T-helper 1 cell treated with Interleukin-12 subunit alpha and Interleukin-12 subunit beta and Interleukin-4 antibody, amounts not matched to agents 30 μg/mL and 1 μg/mL, for 36 hours (primary cell): Measurements from ENCODE around the gene TFB2M.
"Not testable (repeated sequence)": the region's sequence is repeated elsewhere in the genome, so short reads cannot be mapped to it uniquely, and the experiment has no call there.

Experiments
- H3K27ac Mint-ChIP-seq: one replicate; pipeline ENCODE4 v1.8.0; 2021; ENCODE audit warnings: mild to moderate bottlenecking, mixed read lengths
- H3K27me3 Mint-ChIP-seq: one replicate; pipeline ENCODE4 v1.8.0; 2021; ENCODE audit warnings: low read depth, mixed read lengths
- H3K36me3 Mint-ChIP-seq: one replicate; pipeline ENCODE4 v1.8.0; 2021; ENCODE audit warnings: low read depth, mixed read lengths
- H3K4me1 Mint-ChIP-seq: one replicate; pipeline ENCODE4 v1.8.0; 2021; ENCODE audit warnings: low read depth, mixed read lengths
- H3K4me3 Mint-ChIP-seq: one replicate; pipeline ENCODE4 v1.8.0; 2021; ENCODE audit warnings: mild to moderate bottlenecking, moderate library complexity, mixed read lengths
- H3K9me3 Mint-ChIP-seq: one replicate; pipeline ENCODE4 v1.8.0; 2021; ENCODE audit warnings: mixed read lengths

Gene TFB2M

GRCh38 chr1:246566128-246566812, at the start of gene TFB2M, which contains the start of gene CNST:
Gene TFB2M (minus strand): TSS chr1:246566261. CDS start chr1:246566138, 123 bp downstream.
Gene CNST (plus strand): TSS chr1:246566456. CDS start chr1:246591563, 25,107 bp downstream.
- Mint-ChIP-seq H3K4me3 (peak within 1 kb of the TSS; percentile 99), H3K27me3 (no peaks in the 10 kb centered on the region), H3K4me1 (peaks cover 26% of the 10 kb centered on the region), H3K36me3 (peaks cover 17% of the 10 kb centered on the region), H3K9me3 (no peaks in the 10 kb centered on the region), H3K27ac (peak within 1 kb of the TSS; percentile 99)

GRCh38 chr1:246613096-246613758, 47.2 kb upstream of the TFB2M start:
- no peak overlapping the region for H3K27ac Mint-ChIP-seq
- no peak overlapping the region for H3K4me3 Mint-ChIP-seq
- peaks cover 13% of the 10 kb centered on the region for H3K4me1 Mint-ChIP-seq
- no peaks in the 10 kb centered on the region for H3K27me3 Mint-ChIP-seq
- H3K9me3 Mint-ChIP-seq: no peaks in the 10 kb centered on the region
- H3K36me3 Mint-ChIP-seq: peaks cover 4% of the 10 kb centered on the region

DNA sequence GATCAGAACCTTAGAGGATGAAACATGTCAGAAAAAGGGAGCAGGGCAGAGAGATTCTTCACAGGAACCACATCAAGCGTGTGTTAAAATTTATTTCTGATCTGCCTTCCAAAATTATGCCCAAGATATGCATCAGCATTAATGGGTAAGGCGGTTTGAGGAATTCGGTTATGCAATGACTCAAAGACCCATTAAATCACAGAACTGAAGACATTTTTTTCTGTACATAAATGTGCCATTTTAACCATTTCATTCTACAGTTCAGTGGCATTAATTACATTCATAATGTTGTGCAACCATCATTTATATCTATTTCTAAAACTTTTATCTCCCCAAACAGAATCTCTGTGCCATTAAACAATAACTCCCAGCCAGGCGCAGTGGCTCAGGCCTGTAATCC, 43.6 kb upstream of the TFB2M start:
- Mint-ChIP-seq H3K27me3 (no peaks in the 10 kb centered on the region), H3K9me3 (no peaks in the 10 kb centered on the region), H3K36me3 (peaks cover 1% of the 10 kb centered on the region), H3K27ac (no peak overlapping the region), H3K4me1 (peaks cover 11% of the 10 kb centered on the region), H3K4me3 (no peak overlapping the region)

GRCh38 chr1:246608616-246609376, 42.7 kb upstream of the TFB2M start:
- H3K4me1 Mint-ChIP-seq: peaks cover 11% of the 10 kb centered on the region
- H3K36me3 Mint-ChIP-seq: peaks cover 1% of the 10 kb centered on the region
- no peak overlapping the region for H3K4me3 Mint-ChIP-seq
- H3K27me3 Mint-ChIP-seq: no peaks in the 10 kb centered on the region
- H3K9me3 Mint-ChIP-seq: no peaks in the 10 kb centered on the region
- H3K27ac Mint-ChIP-seq: no peak overlapping the region

- H3K9me3 Mint-ChIP-seq: peaks cover 8% of the 10 kb centered on the region
- H3K27me3 Mint-ChIP-seq: no peaks in the 10 kb centered on the region
- H3K27ac Mint-ChIP-seq: no peak overlapping the region
- peaks cover 8% of the 10 kb centered on the region for H3K36me3 Mint-ChIP-seq
- no peak overlapping the region for H3K4me3 Mint-ChIP-seq
- peaks cover 14% of the 10 kb centered on the region for H3K4me1 Mint-ChIP-seq
These were observed 41.4 kb upstream of the TFB2M start for GRCh38 chr1:246607462-246607861.

GRCh38 chr1:246605231-246605630, 39.2 kb upstream of the TFB2M start:
- H3K4me3 Mint-ChIP-seq, H3K27me3 Mint-ChIP-seq, H3K27ac Mint-ChIP-seq, H3K9me3 Mint-ChIP-seq: not testable (repeated sequence)
- Mint-ChIP-seq H3K4me1 (peaks cover 18% of the 10 kb centered on the region), H3K36me3 (peaks cover 12% of the 10 kb centered on the region)

- Mint-ChIP-seq H3K4me1 (peaks cover 13% of the 10 kb centered on the region), H3K36me3 (peaks cover 11% of the 10 kb centered on the region), H3K9me3 (peaks cover 8% of the 10 kb centered on the region), H3K27ac (peak overlapping the region; percentile 53), H3K4me3 (no peak overlapping the region), H3K27me3 (no peaks in the 10 kb centered on the region)
These were observed 36.1 kb upstream of the TFB2M start for GRCh38 chr1:246602194-246602593.

DNA sequence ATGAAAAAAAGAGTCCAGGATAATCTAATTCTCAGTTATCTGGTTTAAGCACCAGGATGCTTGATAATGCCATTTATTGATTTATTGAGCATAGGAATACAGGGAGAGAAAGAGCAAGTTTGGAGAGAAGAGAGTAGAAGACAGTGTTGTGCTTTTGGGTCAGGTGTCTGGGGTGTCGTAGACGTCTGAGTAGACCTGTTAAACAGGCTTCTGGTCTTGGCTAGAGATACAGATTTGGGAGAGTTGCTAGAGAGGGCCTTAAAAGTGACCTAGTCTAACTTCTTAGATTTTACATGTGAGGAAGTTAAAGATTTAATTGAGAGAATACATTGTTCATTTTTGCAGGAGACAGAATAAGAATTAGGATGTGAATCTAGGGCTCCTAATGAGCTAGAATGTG, 34.5 kb upstream of the TFB2M start:
- Mint-ChIP-seq H3K36me3 (peaks cover 11% of the 10 kb centered on the region), H3K9me3 (peaks cover 8% of the 10 kb centered on the region), H3K27ac (peak overlapping the region; percentile 0), H3K4me1 (peaks cover 13% of the 10 kb centered on the region), H3K27me3 (no peaks in the 10 kb centered on the region), H3K4me3 (no peak overlapping the region)

DNA sequence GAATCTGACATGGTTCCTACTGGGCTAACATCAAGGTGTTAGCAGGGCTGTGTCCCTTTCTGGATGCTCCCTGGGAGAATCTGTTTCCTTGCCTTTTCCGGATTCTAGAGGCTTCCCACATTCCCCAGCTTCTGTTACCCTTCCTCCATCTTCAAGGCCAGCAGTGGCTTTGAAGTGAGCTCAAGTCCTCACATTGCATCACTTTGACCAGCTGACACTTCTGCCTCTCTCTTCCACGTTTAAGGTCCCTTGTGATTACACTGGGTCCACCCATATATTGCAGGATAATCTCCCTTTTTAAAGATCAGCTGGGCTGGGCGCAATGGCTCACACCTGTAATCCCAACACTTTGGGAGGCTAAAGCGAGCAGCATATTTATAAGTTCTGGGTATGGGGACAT, 33.3 kb upstream of the TFB2M start:
- no peaks in the 10 kb centered on the region for H3K27me3 Mint-ChIP-seq
- H3K9me3 Mint-ChIP-seq: peaks cover 8% of the 10 kb centered on the region
- no peak overlapping the region for H3K27ac Mint-ChIP-seq
- H3K4me3 Mint-ChIP-seq: no peak overlapping the region
- peaks cover 17% of the 10 kb centered on the region for H3K36me3 Mint-ChIP-seq
- peaks cover 15% of the 10 kb centered on the region for H3K4me1 Mint-ChIP-seq

- H3K9me3 Mint-ChIP-seq: peaks cover 3% of the 10 kb centered on the region
- no peak overlapping the region for H3K4me3 Mint-ChIP-seq
- H3K36me3 Mint-ChIP-seq: peaks cover 11% of the 10 kb centered on the region
- no peaks in the 10 kb centered on the region for H3K27me3 Mint-ChIP-seq
- peaks cover 15% of the 10 kb centered on the region for H3K4me1 Mint-ChIP-seq
- no peak overlapping the region for H3K27ac Mint-ChIP-seq
These were observed 31.9 kb upstream of the TFB2M start for GRCh38 chr1:246597971-246598370.

GRCh38 chr1:246597340-246597739, 31.3 kb upstream of the TFB2M start:
- Mint-ChIP-seq H3K4me1 (peaks cover 13% of the 10 kb centered on the region), H3K27me3 (no peaks in the 10 kb centered on the region), H3K27ac (no peak overlapping the region), H3K4me3 (no peak overlapping the region), H3K36me3 (peaks cover 14% of the 10 kb centered on the region), H3K9me3 (no peaks in the 10 kb centered on the region)

GRCh38 chr1:246595146-246595545, 29.1 kb upstream of the TFB2M start:
- Mint-ChIP-seq H3K36me3 (peaks cover 21% of the 10 kb centered on the region), H3K9me3 (peaks cover 3% of the 10 kb centered on the region), H3K4me1 (peaks cover 16% of the 10 kb centered on the region), H3K27ac (no peak overlapping the region), H3K27me3 (no peaks in the 10 kb centered on the region), H3K4me3 (no peak overlapping the region)

- H3K4me1 Mint-ChIP-seq: peaks cover 17% of the 10 kb centered on the region
- no peak overlapping the region for H3K27ac Mint-ChIP-seq
- H3K9me3 Mint-ChIP-seq: peaks cover 4% of the 10 kb centered on the region
- no peaks in the 10 kb centered on the region for H3K27me3 Mint-ChIP-seq
- H3K36me3 Mint-ChIP-seq: peaks cover 28% of the 10 kb centered on the region
- H3K4me3 Mint-ChIP-seq: no peak overlapping the region
These were observed 26.6 kb upstream of the TFB2M start for GRCh38 chr1:246592695-246593094.

- Mint-ChIP-seq H3K27me3 (no peaks in the 10 kb centered on the region), H3K36me3 (peaks cover 28% of the 10 kb centered on the region), H3K4me3 (no peak overlapping the region), H3K4me1 (peaks cover 21% of the 10 kb centered on the region), H3K27ac (no peak overlapping the region), H3K9me3 (peaks cover 4% of the 10 kb centered on the region)
These were observed 25.9 kb upstream of the TFB2M start for GRCh38 chr1:246591958-246592357.

DNA sequence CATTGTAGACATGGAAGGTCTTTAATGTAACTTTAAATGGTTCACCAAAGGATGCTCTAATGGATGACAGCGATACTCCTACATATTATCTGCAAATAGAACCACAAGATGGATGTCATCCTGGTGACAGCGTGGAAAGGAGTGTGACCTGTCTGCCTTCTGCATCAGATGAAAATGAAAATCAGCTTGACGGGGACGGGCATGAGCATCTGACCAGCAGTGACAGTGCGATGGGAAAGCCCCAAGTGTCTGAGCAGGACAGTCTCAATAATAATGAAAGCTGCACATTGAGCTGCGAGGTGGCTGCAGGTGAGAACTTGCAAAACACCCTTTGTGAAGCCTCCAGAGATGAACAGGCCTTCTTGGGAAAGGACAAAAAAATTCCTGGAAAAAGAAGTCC, 25.4 kb upstream of the TFB2M start:
- Mint-ChIP-seq H3K4me3 (no peak overlapping the region), H3K9me3 (peaks cover 4% of the 10 kb centered on the region), H3K36me3 (peaks cover 28% of the 10 kb centered on the region), H3K27ac (no peak overlapping the region), H3K4me1 (peaks cover 21% of the 10 kb centered on the region), H3K27me3 (no peaks in the 10 kb centered on the region)
